GM23248 (cell line): ENCODE measurements around the gene RC3H2.

Experiments
- EZH2 ChIP-seq: fragments of 200-600 bp; sonication (generic); IDR thresholded peaks from 2 replicates; pipeline ENCODE4 v1.6.1; 2018; ENCODE audit warnings: antibody characterized with exemption, mild to moderate bottlenecking; ENCODE audit not compliant: insufficient read depth, poor library complexity, severe bottlenecking
- EZH2phosphoT487 ChIP-seq: fragments of 200-600 bp; sonication (generic); IDR thresholded peaks from 2 replicates; pipeline ENCODE4 v1.6.1; 2018; ENCODE audit warnings: antibody characterized with exemption, moderate library complexity, mild to moderate bottlenecking, low read depth; ENCODE audit not compliant: insufficient read depth

GRCh38 chr9:122848256-122848943, 56.8 kb downstream of the RC3H2 start:
- TF ChIP-seq EZH2 (no peak), EZH2phosphoT487 (no peak)
